Thymus (tissue), 11 donors: Measurements from ENCODE around the gene RAMP3. TPM values are rescaled to one million over a fixed set of nuclear protein-coding genes. Genes with fewer than 3 reads are reported as not detected.

Experiments used
- DNase-seq, 9 donors: peaks; one replicate each; pipeline ENCODE4 v3.0.0-alpha.2; 2013; ENCODE audit warnings: low spot score in 9 of 9, low read depth in 6 of 9, missing footprints in 1 of 9
- H3K27ac ChIP-seq, 2 donors: one replicate each; pipeline ENCODE4 v1.5.1; 2013; ENCODE audit warnings: control low read depth in 1 of 2, low read depth in 1 of 2, low read length in 1 of 2, mild to moderate bottlenecking in 1 of 2, moderate library complexity in 1 of 2
- H3K27me3 ChIP-seq, 2 donors: one replicate each; pipeline ENCODE4 v1.5.1; 2013; ENCODE audit warnings: low read length in 1 of 2; ENCODE audit not compliant: control insufficient read depth in 2 of 2, insufficient read depth in 1 of 2
- H3K36me3 ChIP-seq, 2 donors: one replicate each; pipeline ENCODE4 v1.5.1; 2013; ENCODE audit warnings: low read length in 1 of 2, mild to moderate bottlenecking in 1 of 2, moderate library complexity in 1 of 2; ENCODE audit not compliant: control insufficient read depth in 2 of 2, insufficient read depth in 2 of 2
- H3K4me1 ChIP-seq, 2 donors: one replicate each; pipeline ENCODE4 v1.5.1; 2013; ENCODE audit warnings: low read length in 2 of 2; ENCODE audit not compliant: control insufficient read depth in 2 of 2, insufficient read depth in 2 of 2
- H3K4me3 ChIP-seq, 2 donors: one replicate each; pipeline ENCODE4 v1.5.1; 2013; ENCODE audit warnings: low read length in 2 of 2, control low read depth in 1 of 2, mild to moderate bottlenecking in 1 of 2
- H3K9me3 ChIP-seq, 2 donors: one replicate each; pipeline ENCODE4 v1.5.1; 2013; ENCODE audit warnings: low read length in 1 of 2, mild to moderate bottlenecking in 1 of 2; ENCODE audit not compliant: control insufficient read depth in 2 of 2, insufficient read depth in 1 of 2
- WGBS: extraction: QIAGEN DNeasy Blood & Tissue Kit; methylation state at CpG from one replicate; pipeline ENCODE4 v1.1.7; 2013; 5-methylcytosine and 5-hydroxymethylcytosine counted together
- polyA plus RNA-seq: library from polyadenylated mRNA; stranded (reverse); fragments of 200-250 nt; gene quantifications from one replicate; pipeline ENCODE4 v1.2.3, GENCODE V29; 2013
- total RNA-seq: library from RNA; stranded (reverse); fragments of 120-200 nt; gene quantifications from one replicate; pipeline ENCODE4 v1.2.4, GENCODE V29; 2013
- donor health status: healthy.

RAMP3 gene
- total and polyA plus RNA-seq, 2 donors: 5.2 to 23.8 TPM

- no peaks in the 10 kb centered on the region for H3K36me3 ChIP-seq
- whole genome bisulfite sequencing: 66% methylated on average over 7 of the region's 7 CpGs
- no peaks in the 10 kb centered on the region for H3K4me1 ChIP-seq
- H3K27me3 ChIP-seq: peaks cover 0 to 6% of the 10 kb centered on the region in 2 donors
- H3K4me3 ChIP-seq: no peak overlapping the region
- no peak overlapping the region for H3K27ac ChIP-seq
- no peak for DNase-seq
- H3K9me3 ChIP-seq: no peaks in the 10 kb centered on the region
These were observed 58.6 kb downstream of the RAMP3 start for GRCh38 chr7:45216181-45216580.

- Histone ChIP-seq H3K4me3 (no peak overlapping the region), H3K27ac (no peak overlapping the region), H3K27me3 (peaks cover 0 to 6% of the 10 kb centered on the region in 2 donors), H3K4me1 (no peaks in the 10 kb centered on the region), H3K36me3 (no peaks in the 10 kb centered on the region), H3K9me3 (no peaks in the 10 kb centered on the region)
- 80% methylated on average over 11 of the region's 11 CpGs for WGBS
- DNase-seq: no peak
These were observed 59.1 kb downstream of the RAMP3 start for GRCh38 chr7:45216622-45217165.

- Histone ChIP-seq H3K27me3 (peaks cover 0 to 6% of the 10 kb centered on the region in 2 donors), H3K36me3 (no peaks in the 10 kb centered on the region), H3K9me3 (no peaks in the 10 kb centered on the region), H3K4me1 (no peaks in the 10 kb centered on the region), H3K4me3 (no peak overlapping the region), H3K27ac (no peak overlapping the region)
- WGBS: 59% methylated on average over 6 of the region's 6 CpGs
- no peak for DNase-seq
These were observed 59.8 kb downstream of the RAMP3 start for GRCh38 chr7:45217358-45217757.

DNA sequence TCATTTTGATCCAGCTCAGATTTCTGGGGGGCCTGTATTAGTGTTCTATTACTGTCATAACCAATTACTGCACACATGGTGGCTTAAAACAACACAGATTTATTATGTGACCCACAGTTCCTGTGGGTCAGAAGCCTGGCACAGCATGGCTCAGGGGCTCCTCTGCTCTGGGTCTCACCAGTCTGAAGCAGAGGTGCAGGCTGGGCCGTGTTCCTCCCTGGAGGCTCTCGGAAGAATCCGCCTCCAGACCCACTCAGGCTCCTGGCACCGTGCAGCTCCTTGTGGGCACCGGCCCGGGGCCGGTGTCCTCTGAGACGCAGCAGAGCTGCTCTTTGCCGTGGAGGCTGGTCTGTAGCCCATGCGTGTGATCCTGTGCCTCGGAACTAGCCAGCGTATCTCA lies 61.5 kb downstream of the RAMP3 start:
- no peaks in the 10 kb centered on the region for H3K36me3 ChIP-seq
- H3K27ac ChIP-seq: no peak overlapping the region
- H3K9me3 ChIP-seq: no peaks in the 10 kb centered on the region
- H3K27me3 ChIP-seq: peaks cover 0 to 4% of the 10 kb centered on the region in 2 donors
- H3K4me1 ChIP-seq: no peaks in the 10 kb centered on the region
- no peak overlapping the region for H3K4me3 ChIP-seq
- 96% methylated on average over 12 of the region's 12 CpGs for WGBS
- no peak for DNase-seq

GRCh38 chr7:45219801-45220435 lies 62.3 kb downstream of the RAMP3 start:
- Histone ChIP-seq H3K27me3 (peaks cover 0 to 4% of the 10 kb centered on the region in 2 donors), H3K4me1 (no peaks in the 10 kb centered on the region), H3K27ac (no peak overlapping the region), H3K36me3 (no peaks in the 10 kb centered on the region), H3K9me3 (no peaks in the 10 kb centered on the region), H3K4me3 (no peak overlapping the region)
- DNase-seq: no peak
- 63% methylated on average over 8 of the region's 8 CpGs for WGBS

DNA sequence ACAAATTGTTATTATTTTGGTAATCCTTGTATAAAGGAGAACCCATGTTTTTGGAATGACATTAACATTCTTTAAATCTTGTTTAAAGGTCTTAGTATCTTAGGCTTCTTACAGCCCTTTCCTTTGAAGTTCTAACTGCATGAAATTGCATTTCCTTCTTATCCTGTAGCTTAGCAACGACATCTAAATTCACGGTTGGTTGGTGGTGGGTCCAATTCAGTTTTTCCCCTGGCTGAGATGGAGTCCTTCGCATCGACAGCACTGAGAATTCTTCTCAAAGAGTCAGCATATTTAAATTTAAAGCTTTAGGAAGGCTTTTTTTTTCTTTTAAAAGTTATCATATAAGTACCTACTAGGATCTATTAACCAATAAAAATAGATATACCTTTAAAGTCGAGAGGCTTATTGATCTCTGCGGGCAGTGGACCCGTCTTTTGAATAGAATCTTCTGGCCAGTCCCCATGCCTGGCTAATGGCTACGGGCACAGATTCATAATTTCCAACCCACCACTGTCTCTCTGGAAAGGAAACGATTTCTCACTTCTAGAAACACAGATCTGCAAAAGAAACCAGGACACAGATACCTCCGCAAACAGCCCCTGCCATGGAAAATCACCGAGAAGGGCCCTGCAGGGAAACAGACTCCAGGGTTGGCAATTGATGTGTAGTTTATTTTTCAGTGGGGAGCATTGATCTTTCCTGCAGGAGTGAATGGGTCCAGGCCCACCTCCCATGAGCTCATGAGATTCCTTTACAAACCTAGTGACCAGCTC lies 63.4 kb downstream of the RAMP3 start:
- Histone ChIP-seq H3K27ac (no peak overlapping the region), H3K4me1 (no peaks in the 10 kb centered on the region), H3K27me3 (peaks cover 0 to 2% of the 10 kb centered on the region in 2 donors), H3K4me3 (no peak overlapping the region), H3K9me3 (no peaks in the 10 kb centered on the region), H3K36me3 (no peaks in the 10 kb centered on the region)
- WGBS: 74% methylated on average over 11 of the region's 11 CpGs
- no peak for DNase-seq

DNA sequence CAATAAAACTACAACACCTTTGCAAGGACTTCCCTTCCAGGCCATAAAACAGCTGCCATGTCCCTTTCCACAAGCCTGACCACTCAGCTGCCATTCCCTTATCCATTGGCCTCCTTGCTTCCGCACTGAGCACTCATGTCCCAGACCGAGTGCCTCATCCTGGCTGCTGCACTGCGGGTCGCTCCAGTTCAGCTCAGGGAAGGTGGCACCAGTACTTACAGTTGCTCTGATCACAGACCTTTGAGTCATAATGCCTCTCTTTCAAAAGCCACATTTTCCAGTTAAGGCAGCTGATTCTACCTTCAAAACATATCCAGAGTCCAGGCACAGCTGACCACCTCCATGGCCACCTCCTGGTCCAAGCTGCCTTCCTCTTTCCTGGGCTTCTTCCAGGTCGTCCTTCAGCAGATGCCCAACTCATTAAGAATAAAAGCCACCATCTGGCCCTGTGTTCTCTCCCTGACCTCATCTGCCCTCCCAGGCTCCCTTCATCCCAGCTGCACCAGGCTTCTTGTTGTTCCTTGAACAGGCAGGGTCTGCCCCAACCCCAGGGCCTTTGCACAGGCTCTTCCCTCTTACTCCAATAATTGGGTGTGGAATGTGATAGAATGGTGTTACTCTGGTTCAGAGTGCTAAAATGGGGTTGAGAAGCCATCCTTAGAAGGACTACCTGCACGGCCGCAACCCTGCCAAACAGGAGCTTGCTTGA lies 64.5 kb downstream of the RAMP3 start:
- Histone ChIP-seq H3K36me3 (no peaks in the 10 kb centered on the region), H3K9me3 (no peaks in the 10 kb centered on the region), H3K4me1 (no peaks in the 10 kb centered on the region), H3K4me3 (no peak overlapping the region), H3K27ac (no peak overlapping the region), H3K27me3 (peaks cover 0 to 2% of the 10 kb centered on the region in 2 donors)
- no peak for DNase-seq
- 91% methylated on average over 7 of the region's 7 CpGs for WGBS

DNA sequence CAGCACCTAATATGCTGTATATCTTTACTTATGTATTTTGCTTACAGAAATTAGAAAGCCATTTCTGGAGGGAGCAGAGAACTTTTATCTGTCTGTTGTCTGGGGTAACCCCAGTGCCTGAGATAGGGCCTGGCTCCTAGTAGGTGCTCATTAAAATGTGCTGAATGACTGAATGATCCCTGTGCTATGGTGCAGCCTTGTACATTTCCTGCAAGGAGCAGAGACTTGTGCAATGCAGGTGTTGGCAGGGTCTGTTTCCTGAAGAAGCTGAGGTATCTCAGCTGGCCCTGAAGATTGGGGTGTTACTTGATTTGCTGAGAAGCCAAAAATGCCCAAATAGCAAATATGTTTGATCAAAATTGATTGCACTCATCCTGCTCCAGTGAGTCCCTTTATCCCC lies 65.5 kb downstream of the RAMP3 start:
- H3K4me3 ChIP-seq: no peak overlapping the region
- H3K9me3 ChIP-seq: no peaks in the 10 kb centered on the region
- no peaks in the 10 kb centered on the region for H3K4me1 ChIP-seq
- H3K27ac ChIP-seq: no peak overlapping the region
- no peak for DNase-seq
- H3K36me3 ChIP-seq: no peaks in the 10 kb centered on the region
- peaks cover 0 to 4% of the 10 kb centered on the region in 2 donors for H3K27me3 ChIP-seq
